Measurements from ENCODE around the gene IQCF2.
"Not testable (repeated sequence)": the region's sequence is repeated elsewhere in the genome, so short reads cannot be mapped to it uniquely, and the experiment has no call there.

Gene IQCF2

DNA sequence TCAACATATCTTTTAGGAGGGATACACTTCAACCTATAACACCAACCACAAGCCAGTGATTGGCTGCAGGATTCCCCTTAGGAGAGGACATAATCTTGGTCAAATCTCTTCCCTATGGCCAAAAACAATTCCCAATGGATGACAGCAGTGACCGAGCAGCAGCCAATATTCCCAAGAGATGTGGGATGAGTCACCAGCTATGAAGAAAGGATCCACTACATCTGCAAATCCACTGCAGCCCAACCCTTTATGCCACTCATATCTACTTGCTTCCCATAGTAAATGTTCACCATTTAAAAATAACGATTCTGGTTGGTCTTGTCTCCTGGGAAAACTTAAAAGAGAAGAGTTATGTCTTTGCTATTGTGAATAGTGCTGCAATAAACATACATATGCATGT lies 18.5 kb downstream of the IQCF2 start:
- DNase-seq (ENCODE audit: low read depth) = no peak

DNA sequence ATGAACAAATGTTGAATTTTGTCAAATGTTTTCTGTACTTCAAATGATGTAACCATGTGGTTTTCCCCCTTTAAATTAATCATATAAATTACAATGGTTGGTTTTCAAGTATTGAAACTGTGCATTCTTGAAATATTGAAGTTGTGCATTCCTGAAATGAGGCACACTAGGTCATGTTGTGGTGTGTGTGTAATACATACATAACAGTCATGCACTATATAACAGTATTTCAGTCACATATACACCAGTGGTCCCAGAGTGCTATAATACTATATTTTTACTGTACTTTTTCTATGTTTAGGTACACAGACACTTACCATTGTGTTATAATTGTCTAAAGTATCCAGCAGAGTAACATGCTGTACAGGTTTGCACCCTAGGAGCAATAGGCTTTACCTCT lies 25.0 kb downstream of the IQCF2 start:
- no peak for DNase-seq (ENCODE audit: low read depth)

DNA sequence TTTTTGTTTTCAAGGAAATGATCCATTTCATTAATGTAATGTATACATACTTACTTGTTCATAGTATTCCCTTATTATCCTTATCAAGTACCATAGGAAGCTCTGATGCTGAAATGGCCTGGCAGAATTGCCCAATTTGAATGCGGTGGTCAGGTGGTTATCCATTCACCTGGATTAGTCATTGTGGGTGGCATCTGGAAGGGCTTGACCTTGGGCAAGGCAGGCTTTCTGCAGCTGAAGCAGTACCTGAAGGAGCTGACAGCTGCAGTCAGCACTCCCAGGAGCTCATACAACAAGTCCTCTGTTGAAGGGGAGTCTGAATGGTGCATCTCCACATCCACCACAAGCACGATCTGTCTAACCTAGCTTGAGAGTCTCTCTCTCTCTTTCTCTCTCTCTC lies 26.2 kb downstream of the IQCF2 start:
- no peak for DNase-seq (ENCODE audit: low read depth)

GRCh38 chr3:51888463-51889105 lies 27.2 kb downstream of the IQCF2 start:
- no peak for DNase-seq (ENCODE audit: low read depth)

DNA sequence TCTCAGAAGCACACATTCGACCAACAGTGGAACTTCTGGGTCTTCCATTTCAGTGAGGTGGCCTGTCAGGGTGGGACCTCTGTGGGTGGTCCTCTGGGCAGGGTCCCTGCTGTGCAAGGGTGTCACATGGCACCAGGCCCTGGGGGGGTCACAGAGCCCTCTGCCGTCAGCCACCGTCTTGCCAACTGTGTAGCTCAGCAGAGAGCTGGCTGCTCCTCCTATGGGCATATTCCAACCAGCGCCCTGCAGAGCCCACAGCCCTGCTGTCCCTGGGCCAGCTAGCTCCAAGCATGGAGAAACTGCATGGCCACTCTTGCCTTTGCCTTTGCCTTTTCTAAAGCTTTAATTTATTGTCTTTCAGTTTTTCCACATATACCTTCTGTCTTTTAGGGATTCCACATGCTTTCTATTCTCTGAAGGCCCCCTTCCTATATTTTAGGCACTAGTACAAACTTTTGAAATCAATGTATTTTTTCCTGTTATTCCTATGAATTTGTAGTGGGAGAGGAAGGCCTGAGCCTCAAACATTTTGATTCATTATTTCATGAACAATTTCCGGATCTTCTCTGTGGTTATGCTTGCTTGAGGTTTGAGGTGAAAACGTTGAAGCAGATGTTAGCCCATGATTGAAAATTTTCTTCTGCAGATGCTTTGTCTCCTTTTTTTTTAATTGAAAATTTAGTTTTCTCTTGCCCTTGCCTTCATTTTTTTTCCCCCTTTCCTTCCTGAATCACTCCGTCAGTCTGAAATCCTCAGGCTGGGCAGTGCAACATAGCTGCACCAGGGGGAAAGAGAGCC lies 30.0 kb downstream of the IQCF2 start:
- no peak for DNase-seq (ENCODE audit: low read depth)

DNA sequence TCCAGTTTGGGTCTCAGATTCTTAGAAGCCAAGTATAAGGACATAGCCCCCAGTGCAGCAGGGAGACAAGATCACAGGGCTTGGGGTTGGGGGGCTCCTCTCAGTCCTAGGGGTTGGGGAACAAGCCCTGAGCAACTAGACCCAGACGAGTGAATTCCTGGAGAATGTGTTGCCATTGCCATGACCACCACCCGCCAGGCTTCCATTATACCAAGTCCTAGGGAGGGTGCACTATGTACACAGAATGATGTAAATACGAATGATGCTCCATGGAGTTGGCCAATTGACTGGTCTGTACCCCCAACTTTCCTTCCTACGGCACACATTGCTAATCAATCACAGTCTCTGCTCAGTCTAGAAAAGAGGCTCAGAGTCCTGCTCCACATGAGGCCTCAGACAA lies 33.0 kb downstream of the IQCF2 start:
- no peak for DNase-seq (ENCODE audit: low read depth)

- DNase-seq (ENCODE audit: low read depth) = no peak
Observed at GRCh38 chr3:51894939-51895338, 33.5 kb downstream of the IQCF2 start.

DNA sequence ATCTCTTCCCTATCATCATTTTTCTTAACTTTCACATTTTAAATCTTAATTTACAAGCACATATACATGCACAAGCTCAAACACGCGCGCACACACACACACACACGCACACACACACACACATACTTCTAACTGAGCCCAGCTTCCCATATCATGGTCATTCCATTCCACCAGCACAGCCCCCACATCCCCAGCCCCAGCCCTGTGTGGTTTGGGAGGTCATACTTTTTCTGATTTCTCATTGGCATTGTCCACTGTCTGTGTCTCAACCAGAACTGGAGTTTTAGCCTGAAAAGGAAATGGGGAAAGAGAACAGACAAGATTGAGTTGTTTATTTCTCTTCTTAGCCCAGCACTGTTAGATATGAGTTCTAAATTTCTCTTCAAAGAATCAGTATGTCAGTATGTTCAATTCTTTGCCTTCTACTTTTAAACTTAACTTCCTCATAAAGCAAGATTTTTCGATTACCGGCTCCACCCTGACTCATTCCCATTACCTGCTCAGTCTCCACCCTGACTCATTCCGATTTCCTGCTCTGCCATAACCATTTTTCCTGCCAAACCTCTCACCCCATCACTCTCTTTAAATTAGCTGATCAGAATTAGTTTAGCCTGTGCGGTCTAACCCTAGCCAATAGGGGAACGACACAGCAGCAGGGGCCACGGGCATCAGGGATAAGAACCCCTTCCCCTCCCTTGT lies 35.3 kb downstream of the IQCF2 start:
- DNase-seq (ENCODE audit: low read depth) = no peak

GRCh38 chr3:51897391-51897790 lies 36.0 kb downstream of the IQCF2 start:
- no peak for DNase-seq (ENCODE audit: low read depth)

GRCh38 chr3:51900043-51900442 lies 38.6 kb downstream of the IQCF2 start:
- not testable (repeated sequence) for DNase-seq (ENCODE audit: low read depth)

GRCh38 chr3:51902361-51902760 lies 40.9 kb downstream of the IQCF2 start:
- not testable (repeated sequence) for DNase-seq (ENCODE audit: low read depth)

DNA sequence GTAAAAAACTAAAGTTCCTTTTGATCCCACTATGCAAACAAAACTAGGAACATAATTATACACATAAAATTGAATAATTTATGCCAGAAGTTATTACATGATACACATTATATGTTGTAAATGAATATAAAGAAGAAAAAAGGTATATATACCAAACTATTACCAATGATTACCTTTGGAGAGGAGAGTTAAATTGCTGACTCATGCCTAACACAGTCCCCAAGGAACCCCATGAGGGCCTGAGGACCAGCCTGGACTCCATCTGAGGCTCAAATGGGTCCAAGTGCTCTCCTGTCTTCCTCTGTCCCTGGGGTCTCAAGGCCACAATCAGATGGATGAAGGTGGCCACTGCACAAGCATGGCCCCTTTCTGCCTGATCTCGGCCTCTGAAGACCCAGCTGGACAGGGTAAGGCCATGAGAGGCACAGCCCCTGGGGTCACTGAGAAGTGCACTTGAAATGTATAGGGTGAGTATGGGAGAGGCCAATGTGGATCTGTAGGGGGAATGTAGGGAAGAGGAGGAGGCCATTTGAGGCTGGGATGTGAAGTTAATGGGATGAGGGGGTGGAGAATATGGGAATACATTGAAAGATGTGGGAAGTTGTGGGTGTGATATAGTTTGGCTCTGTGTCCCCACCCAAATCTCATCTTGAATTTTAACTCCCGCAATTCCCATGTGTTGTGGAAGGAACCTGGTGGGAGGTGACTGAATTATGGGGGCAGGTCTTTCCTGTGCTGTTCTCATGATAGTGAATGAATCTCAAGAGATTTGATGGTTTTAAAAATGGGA lies 42.8 kb downstream of the IQCF2 start:
- no peak for DNase-seq (ENCODE audit: low read depth)

DNA sequence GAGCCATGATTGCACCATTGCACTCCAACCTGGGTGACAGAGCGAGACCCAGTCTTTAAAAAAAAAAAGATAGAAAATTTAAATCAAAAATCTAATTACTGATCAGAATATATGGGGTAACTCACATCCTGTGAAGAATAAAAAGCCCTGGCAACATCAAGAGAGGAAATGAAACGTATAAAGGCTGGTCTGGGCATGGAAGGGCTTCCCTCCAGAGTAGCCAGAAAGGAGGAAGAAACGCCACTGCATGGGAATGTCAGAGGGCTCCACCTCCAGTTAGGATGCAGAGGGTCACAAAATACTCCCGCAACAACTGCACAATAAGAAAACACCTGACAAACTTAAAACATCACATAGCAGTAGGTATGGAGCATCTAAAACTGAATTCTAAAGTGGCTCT lies 46.6 kb downstream of the IQCF2 start:
- DNase-seq (ENCODE audit: low read depth) = no peak

All from stimulated activated CD8-positive, alpha-beta memory T cell treated with anti-CD3 and anti-CD28 coated beads, Interleukin-12 subunit alpha, Interleukin-12 subunit beta, amount 100 ng/mL, for 1 hour (primary cell).